Stimulated activated CD8-positive, alpha-beta memory T cell treated with anti-CD3 and anti-CD28 coated beads, Interleukin-12 subunit alpha, Interleukin-12 subunit beta, amount 100 ng/mL, for 1 hour (primary cell): ENCODE data around the gene ITIH1.

Experiments
- DNase-seq: peaks from one replicate; pipeline ENCODE4 v3.0.0-alpha.2; 2020; ENCODE audit warnings: low read depth

Gene ITIH1

DNA sequence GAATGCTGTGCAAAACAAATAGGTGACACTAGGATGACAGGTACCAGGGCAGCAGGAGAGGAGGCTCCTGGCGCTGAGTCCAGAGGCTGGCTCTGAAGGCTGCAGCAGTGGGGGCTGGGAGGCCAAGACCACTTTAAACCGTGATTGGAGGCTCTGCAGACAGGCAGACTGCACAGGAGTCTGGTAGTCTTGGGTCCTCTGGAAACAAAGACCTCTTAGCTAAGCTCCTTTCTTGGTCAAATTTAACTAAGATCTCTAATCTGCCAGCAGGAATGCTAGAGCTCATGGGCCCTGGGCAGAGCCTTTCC, 61.8 kb downstream of the ITIH1 start:
- no peak for DNase-seq

DNA sequence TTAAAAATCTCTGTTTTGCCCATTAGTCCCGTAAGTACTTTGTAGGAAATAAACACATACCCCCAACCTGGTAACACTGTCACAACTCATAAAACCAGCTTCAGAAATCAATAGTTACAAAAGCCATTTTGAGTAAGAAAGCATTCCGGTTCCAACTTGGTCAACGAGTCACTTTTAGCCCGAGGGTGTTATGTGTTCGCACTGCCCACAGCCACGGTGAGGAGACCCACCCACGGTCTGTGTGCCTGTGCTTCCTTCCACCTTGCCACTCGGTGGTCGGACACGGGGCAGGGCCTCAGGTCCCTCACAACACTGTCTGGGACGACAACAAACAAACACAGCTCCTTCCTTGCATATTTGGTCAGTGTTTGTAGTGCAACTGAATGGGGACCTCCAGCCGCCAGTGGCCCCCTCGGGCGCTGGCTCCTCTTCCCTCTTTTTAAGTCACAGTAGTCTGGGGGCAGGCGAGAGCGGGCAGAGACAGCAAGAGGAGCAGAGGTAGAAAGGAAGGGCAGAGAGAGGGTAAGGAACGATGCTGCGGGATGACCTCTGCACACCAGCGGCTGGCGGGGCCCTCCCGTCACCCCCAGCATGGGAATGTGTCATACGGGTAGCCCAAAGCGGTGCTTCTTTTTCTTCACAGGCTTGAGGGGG, 62.6 kb downstream of the ITIH1 start:
- no peak for DNase-seq

DNA sequence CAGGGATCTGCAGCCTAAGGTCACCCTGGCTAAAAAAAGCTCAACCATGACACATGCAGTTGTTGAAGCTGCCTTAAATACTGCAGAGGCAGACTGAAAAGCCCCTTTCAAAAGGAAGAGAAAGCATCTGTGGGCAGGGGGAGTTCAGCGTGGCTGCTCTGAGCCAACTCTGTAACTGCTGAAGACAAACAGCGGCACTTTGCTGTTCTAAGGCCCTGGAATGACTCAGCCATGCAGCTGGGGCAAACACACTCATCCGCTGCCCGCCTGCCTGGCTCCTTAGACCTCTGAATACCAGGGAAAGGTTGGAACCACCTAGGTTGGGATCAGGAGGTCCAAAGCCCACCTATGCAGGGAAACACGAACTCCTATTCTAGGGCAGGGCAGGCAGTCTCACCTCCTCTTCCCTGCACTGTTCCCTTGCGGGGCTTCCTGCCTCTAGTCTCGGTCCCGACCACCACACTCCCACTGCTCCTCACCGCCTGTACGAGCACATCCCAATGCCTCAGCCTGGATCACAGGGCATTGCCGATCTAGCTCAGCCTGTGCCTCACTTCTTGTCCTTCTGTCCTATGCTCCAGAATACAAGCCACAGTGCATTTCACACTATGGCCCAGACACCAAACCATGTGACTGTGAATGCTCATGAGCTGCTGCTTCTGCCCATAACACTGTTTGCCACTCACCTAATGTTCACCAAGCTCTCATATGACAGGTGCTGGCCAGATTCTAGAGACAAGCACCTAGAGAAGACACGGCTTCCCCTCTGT, 64.0 kb downstream of the ITIH1 start:
- no peak for DNase-seq
